Vagina (tissue), 2 donors: ENCODE data around the gene BMPR1B. TPM values are rescaled to one million over a fixed set of nuclear protein-coding genes. Genes with fewer than 3 reads are reported as not detected.
"Not testable (repeated sequence)": the region's sequence is repeated elsewhere in the genome, so short reads cannot be mapped to it uniquely, and the experiment has no call there.

Source experiments
- DNase-seq, 2 donors: peaks; one replicate each; pipeline ENCODE4 v3.0.0-alpha.2; 2017; ENCODE audit errors: extremely low spot score in 2 of 2
- H3K27ac ChIP-seq: fragments of 200-600 bp; sonication (generic); one replicate; pipeline ENCODE4 v1.5.1; 2019
- H3K27me3 ChIP-seq: fragments of 200-600 bp; sonication (generic); one replicate; pipeline ENCODE4 v1.5.1; 2019
- H3K36me3 ChIP-seq, 2 donors: fragments of 200-600 bp; sonication (generic); one replicate each; pipeline ENCODE4 v1.5.1; 2017 to 2019
- H3K4me1 ChIP-seq: fragments of 200-600 bp; sonication (generic); one replicate; pipeline ENCODE4 v1.5.1; 2019
- H3K4me3 ChIP-seq, 2 donors: fragments of 200-600 bp; sonication (generic); 1 replicate in 1 of 2; 2 replicates in 1 of 2; pipeline ENCODE4 v1.5.1; 2016 to 2019
- H3K9me3 ChIP-seq: fragments of 200-600 bp; sonication (generic); one replicate; pipeline ENCODE4 v1.5.1; 2019
- CTCF ChIP-seq, 3 experiments: fragments of 450-650 bp in 2 of 3; fragments of 200-600 bp in 1 of 3; sonication (generic) in 1 of 3; IDR thresholded peaks; one replicate each; pipeline ENCODE4 v1.5.1; 2017 to 2019; ENCODE audit warnings: antibody characterized with exemption in 3 of 3, mild to moderate bottlenecking in 2 of 3, moderate library complexity in 2 of 3
- POLR2A ChIP-seq, 2 donors: fragments of 450-650 bp; IDR thresholded peaks; one replicate each; pipeline ENCODE4 v1.6.1; 2017; ENCODE audit warnings: antibody characterized with exemption in 2 of 2, mild to moderate bottlenecking in 2 of 2, moderate library complexity in 2 of 2
- POLR2AphosphoS5 ChIP-seq, 2 donors: sonication (generic); formaldehyde crosslinking; IDR thresholded peaks; one replicate each; pipeline ENCODE4 v1.9.0; 2017; ENCODE audit warnings: antibody characterized with exemption in 2 of 2, mild to moderate bottlenecking in 2 of 2, low read depth in 1 of 2; ENCODE audit not compliant: insufficient read depth in 1 of 2
- intact Hi-C: fragments of 100-400 bp; cut with DNase I; formaldehyde crosslinking; loops from one replicate; pipeline ENCODE4 v1.15.1; 2023
- total RNA-seq: library from RNA; depleted of rRNA; stranded (reverse); fragments of >200 nt; gene quantifications from one replicate; pipeline ENCODE4 v1.2.3, GENCODE V29; 2016

Gene BMPR1B
- total RNA-seq, 1 donor from 2014 or later = 0.49 TPM

DNA sequence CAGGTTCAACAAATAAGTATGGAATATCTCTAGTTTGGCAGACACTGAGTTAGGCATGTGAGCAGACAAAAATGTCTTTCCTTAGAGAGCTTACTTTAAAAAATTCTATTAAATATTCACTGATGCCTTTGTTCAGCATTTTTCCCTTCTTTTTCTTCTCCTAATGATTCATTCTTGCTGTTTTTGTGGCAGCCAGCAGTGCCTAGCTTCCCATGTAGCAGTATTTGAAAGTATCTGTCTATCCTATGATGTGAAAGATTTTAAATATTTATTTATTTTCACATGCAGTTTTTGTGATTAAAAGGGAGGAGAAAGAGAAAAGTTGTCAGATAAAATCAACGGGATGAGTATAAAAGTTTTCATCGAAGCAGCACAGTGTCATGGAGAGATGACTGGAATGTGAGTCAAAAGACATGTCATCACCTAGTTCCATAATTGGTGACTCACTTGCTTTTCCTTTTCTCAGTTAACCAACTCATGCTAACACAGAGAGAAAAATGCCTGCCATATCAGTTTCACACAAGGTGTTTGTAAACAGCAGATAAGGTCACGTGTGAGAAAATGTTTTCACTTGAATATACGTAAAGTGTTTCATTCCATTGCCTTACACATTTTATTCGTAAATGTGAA lies 69.8 kb downstream of the BMPR1B start:
- DNase-seq = no peak
- TF ChIP-seq POLR2A (IDR thresholded peaks at IDR 0.05) (no peak), CTCF (IDR thresholded peaks at IDR 0.05) (no peak), POLR2AphosphoS5 (IDR thresholded peaks at IDR 0.05; ENCODE audit: insufficient read depth in 1 of 2, low read depth in 1 of 2) (no peak)
- no peak overlapping the region for H3K27ac ChIP-seq
- no peaks in the 10 kb centered on the region for H3K36me3 ChIP-seq
- no peaks in the 10 kb centered on the region for H3K4me1 ChIP-seq
- no peaks in the 10 kb centered on the region for H3K9me3 ChIP-seq
- intact Hi-C loops = no loop called here
- H3K27me3 ChIP-seq = no peaks in the 10 kb centered on the region
- no peak overlapping the region for H3K4me3 ChIP-seq

GRCh38 chr4:94828882-94829281 lies 71.1 kb downstream of the BMPR1B start:
- intact Hi-C loops = no loop called here
- no peaks in the 10 kb centered on the region for H3K36me3 ChIP-seq
- H3K27ac ChIP-seq = no peak overlapping the region
- no peak overlapping the region for H3K4me3 ChIP-seq
- TF ChIP-seq POLR2AphosphoS5 (IDR thresholded peaks at IDR 0.05; ENCODE audit: insufficient read depth in 1 of 2, low read depth in 1 of 2) (peak in 1 of 2 donors; percentile 23), POLR2A (IDR thresholded peaks at IDR 0.05) (no peak), CTCF (IDR thresholded peaks at IDR 0.05) (no peak)
- H3K9me3 ChIP-seq = no peaks in the 10 kb centered on the region
- DNase-seq = no peak
- no peaks in the 10 kb centered on the region for H3K4me1 ChIP-seq
- H3K27me3 ChIP-seq = no peaks in the 10 kb centered on the region

- H3K27me3 ChIP-seq = no peaks in the 10 kb centered on the region
- H3K27ac ChIP-seq = no peak overlapping the region
- intact Hi-C loops = no loop called here
- H3K9me3 ChIP-seq = no peaks in the 10 kb centered on the region
- H3K4me3 ChIP-seq = no peak overlapping the region
- H3K36me3 ChIP-seq = no peaks in the 10 kb centered on the region
- TF ChIP-seq CTCF (IDR thresholded peaks at IDR 0.05) (no peak), POLR2AphosphoS5 (IDR thresholded peaks at IDR 0.05; ENCODE audit: insufficient read depth in 1 of 2, low read depth in 1 of 2) (no peak), POLR2A (IDR thresholded peaks at IDR 0.05) (no peak)
- DNase-seq = no peak
- no peaks in the 10 kb centered on the region for H3K4me1 ChIP-seq
Observed at GRCh38 chr4:94831607-94832006, 73.9 kb downstream of the BMPR1B start.

DNA sequence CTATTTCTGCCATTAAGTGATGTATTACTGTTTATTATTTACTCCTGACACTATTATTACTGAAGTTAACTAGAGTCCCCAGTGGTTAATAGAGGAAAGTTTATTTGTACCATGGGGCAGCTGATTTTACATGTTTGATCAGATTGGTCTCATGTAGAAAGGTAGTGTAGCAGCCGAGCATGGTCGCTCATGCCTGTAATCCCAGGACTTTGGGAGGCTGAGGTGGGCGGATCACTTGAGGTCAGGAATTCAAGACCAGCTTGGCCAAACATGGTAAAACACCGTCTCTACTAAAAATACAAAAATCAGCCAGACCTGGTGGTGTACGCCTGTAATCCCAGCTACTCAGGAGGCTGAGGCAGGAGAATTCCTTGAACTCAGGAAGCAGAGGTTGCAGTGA lies 74.6 kb downstream of the BMPR1B start:
- H3K9me3 ChIP-seq, H3K27ac ChIP-seq, intact Hi-C loops, H3K36me3 ChIP-seq, H3K27me3 ChIP-seq, DNase-seq, H3K4me1 ChIP-seq, H3K4me3 ChIP-seq: not testable (repeated sequence)

GRCh38 chr4:94833394-94833793 lies 75.6 kb downstream of the BMPR1B start:
- no peak overlapping the region for H3K27ac ChIP-seq
- no peaks in the 10 kb centered on the region for H3K4me1 ChIP-seq
- intact Hi-C loops = no loop called here
- H3K4me3 ChIP-seq = no peak overlapping the region
- no peaks in the 10 kb centered on the region for H3K9me3 ChIP-seq
- H3K27me3 ChIP-seq = no peaks in the 10 kb centered on the region
- DNase-seq = no peak
- TF ChIP-seq POLR2A (IDR thresholded peaks at IDR 0.05) (no peak), POLR2AphosphoS5 (IDR thresholded peaks at IDR 0.05; ENCODE audit: insufficient read depth in 1 of 2, low read depth in 1 of 2) (no peak), CTCF (IDR thresholded peaks at IDR 0.05) (no peak)
- no peaks in the 10 kb centered on the region for H3K36me3 ChIP-seq
